SU-DHL-6 (cell line): ENCODE measurements around the gene EXOC2.

ENCODE experiments used
- H2AFZ ChIP-seq: fragments of 200-600 bp; sonication (generic); 2 replicates; pipeline ENCODE4 v1.6.1; 2014; ENCODE audit warnings: low read depth, mild to moderate bottlenecking, moderate library complexity, mixed read lengths, antibody characterized with exemption, low read length; ENCODE audit not compliant: severe bottlenecking
- H3F3A ChIP-seq: fragments of 200-600 bp; shearing (Covaris generic); 2 replicates; pipeline ENCODE4 v1.6.0; 2016; ENCODE audit warnings: antibody characterized with exemption, mild to moderate bottlenecking; ENCODE audit not compliant: insufficient read depth
- H3K27ac ChIP-seq: fragments of 200-600 bp; sonication (generic); 2 replicates; pipeline ENCODE4 v1.5.1; 2016; ENCODE audit warnings: low read depth, mild to moderate bottlenecking, low read length, moderate library complexity, mixed read lengths
- H3K27me3 ChIP-seq: fragments of 200-600 bp; sonication (generic), shearing (Covaris generic); 2 replicates; pipeline ENCODE4 v1.6.0; 2014; ENCODE audit warnings: mild to moderate bottlenecking, low read length
- H3K36me3 ChIP-seq: fragments of 200-600 bp; sonication (generic); 2 replicates; pipeline ENCODE4 v1.6.1; 2014; ENCODE audit warnings: mild to moderate bottlenecking, low read length, mixed read lengths
- H3K4me2 ChIP-seq: fragments of 300-600, 200-600 bp; shearing (Covaris generic), sonication (generic); 2 replicates; pipeline ENCODE4 v1.6.0; 2014; ENCODE audit warnings: low read length, low read depth, mild to moderate bottlenecking; ENCODE audit not compliant: poor library complexity, severe bottlenecking
- H3K4me3 ChIP-seq: fragments of 200-600 bp; sonication (generic); 2 replicates; pipeline ENCODE4 v1.5.1; 2014; ENCODE audit warnings: antibody characterized with exemption, low read length, mild to moderate bottlenecking, mixed read lengths; ENCODE audit not compliant: insufficient read depth, poor library complexity, severe bottlenecking
- H3K79me2 ChIP-seq: fragments of 200-600 bp; sonication (generic); 2 replicates; pipeline ENCODE4 v1.6.1; 2014; ENCODE audit warnings: mild to moderate bottlenecking, low read length, moderate library complexity; ENCODE audit not compliant: insufficient read depth
- H3K9ac ChIP-seq: fragments of 200-600 bp; sonication (generic); 2 replicates; pipeline ENCODE4 v1.7.0; 2014; ENCODE audit warnings: mild to moderate bottlenecking, low read length
- H3K9me2 ChIP-seq: fragments of 200-600 bp; sonication (generic); replicated peaks from 2 replicates; pipeline ENCODE4 v1.6.1; 2014; ENCODE audit warnings: low read length; ENCODE audit not compliant: insufficient read depth
- H3K9me3 ChIP-seq: fragments of 200-600 bp; sonication (generic); 2 replicates; pipeline ENCODE4 v1.6.1; 2014; ENCODE audit warnings: low read length, mixed read lengths; ENCODE audit not compliant: insufficient read depth
- H4K20me1 ChIP-seq: fragments of 200-600 bp; sonication (generic); 2 replicates; pipeline ENCODE4 v1.6.1; 2014; ENCODE audit warnings: low read depth, mild to moderate bottlenecking, antibody characterized with exemption, low read length, moderate library complexity, mixed read lengths
- CTCF ChIP-seq: fragments of 200-600 bp; sonication (generic); IDR thresholded peaks from one replicate; pipeline ENCODE4 v1.5.1; 2017; ENCODE audit warnings: antibody characterized with exemption, mild to moderate bottlenecking, low read length, moderate library complexity; ENCODE audit not compliant: insufficient read depth, poor library complexity, severe bottlenecking
- EZH2phosphoT487 ChIP-seq: fragments of 200-600 bp; sonication (generic), shearing (Covaris generic); conservative IDR thresholded peaks from 2 replicates; pipeline ENCODE4 v1.6.1; 2018; ENCODE audit warnings: mild to moderate bottlenecking, antibody characterized with exemption, low read length, moderate library complexity, mixed read lengths

The EXOC2 gene

GRCh38 chr6:586553-586952 lies 106.4 kb downstream of the EXOC2 start:
- Histone ChIP-seq H3F3A (no peaks in the 10 kb centered on the region), H2AFZ (no peak overlapping the region), H4K20me1 (no peaks in the 10 kb centered on the region), H3K9me2 (no peaks in the 10 kb centered on the region), H3K4me3 (no peak overlapping the region), H3K27me3 (no peaks in the 10 kb centered on the region), H3K9me3 (no peaks in the 10 kb centered on the region), H3K27ac (no peak overlapping the region), H3K79me2 (no peaks in the 10 kb centered on the region), H3K9ac (no peak overlapping the region), H3K36me3 (no peaks in the 10 kb centered on the region), H3K4me2 (no peak overlapping the region)
- no peak for TF ChIP-seq CTCF
- no peak for TF ChIP-seq EZH2phosphoT487

- Histone ChIP-seq H3K27ac (no peak overlapping the region), H3K4me3 (no peak overlapping the region), H3K9me2 (no peaks in the 10 kb centered on the region), H3F3A (no peaks in the 10 kb centered on the region), H3K4me2 (no peak overlapping the region), H3K36me3 (no peaks in the 10 kb centered on the region; the same call in 1 of the 2 replicates), H3K9me3 (no peaks in the 10 kb centered on the region), H3K27me3 (no peaks in the 10 kb centered on the region), H2AFZ (no peak overlapping the region), H3K9ac (no peak overlapping the region), H4K20me1 (no peaks in the 10 kb centered on the region), H3K79me2 (no peaks in the 10 kb centered on the region)
- TF ChIP-seq EZH2phosphoT487: no peak
- no peak for TF ChIP-seq CTCF
Measured at GRCh38 chr6:583635-584034, 109.3 kb downstream of the EXOC2 start.

GRCh38 chr6:583116-583515 lies 109.8 kb downstream of the EXOC2 start:
- no peaks in the 10 kb centered on the region for H3K79me2 ChIP-seq
- no peak overlapping the region for H3K4me2 ChIP-seq
- no peak overlapping the region for H3K9ac ChIP-seq
- no peaks in the 10 kb centered on the region for H3K9me2 ChIP-seq
- no peaks in the 10 kb centered on the region for H3F3A ChIP-seq
- H3K9me3 ChIP-seq: no peaks in the 10 kb centered on the region
- H3K36me3 ChIP-seq: no peaks in the 10 kb centered on the region; the same call in 1 of the 2 replicates
- H2AFZ ChIP-seq: no peak overlapping the region
- no peaks in the 10 kb centered on the region for H4K20me1 ChIP-seq
- no peak overlapping the region for H3K4me3 ChIP-seq
- H3K27me3 ChIP-seq: no peaks in the 10 kb centered on the region
- TF ChIP-seq EZH2phosphoT487: no peak
- no peak for TF ChIP-seq CTCF
- no peak overlapping the region for H3K27ac ChIP-seq

GRCh38 chr6:582370-582769 lies 110.6 kb downstream of the EXOC2 start:
- H4K20me1 ChIP-seq: no peaks in the 10 kb centered on the region
- no peaks in the 10 kb centered on the region for H3K9me2 ChIP-seq
- H3K79me2 ChIP-seq: no peaks in the 10 kb centered on the region
- no peak overlapping the region for H3K9ac ChIP-seq
- H3K27ac ChIP-seq: no peak overlapping the region
- no peak overlapping the region for H3K4me3 ChIP-seq
- no peaks in the 10 kb centered on the region for H3F3A ChIP-seq
- H3K9me3 ChIP-seq: no peaks in the 10 kb centered on the region
- H3K27me3 ChIP-seq: no peaks in the 10 kb centered on the region
- H3K36me3 ChIP-seq: no peaks in the 10 kb centered on the region; the same call in 1 of the 2 replicates
- no peak overlapping the region for H2AFZ ChIP-seq
- no peak overlapping the region for H3K4me2 ChIP-seq
- TF ChIP-seq EZH2phosphoT487 (no peak), CTCF (no peak)
